SK-N-SH treated with all-trans-retinoic acid at 6 μM for 48 hours (cell line): ENCODE data around the gene BOLA3.

ENCODE experiments used
- ATAC-seq: fragments of 200-7000 bp; cut with Tn5 transposase; 3 replicates; pipeline ENCODE4 v1.9.1; 2020; ENCODE audit warnings: mild to moderate bottlenecking, moderate library complexity
- CSDC2 ChIP-seq: fragments of 250-450 bp; sonication (Bioruptor Pico); IDR thresholded peaks from 2 replicates; pipeline ENCODE4 v1.5.0; 2020; ENCODE audit warnings: mild to moderate bottlenecking, moderate library complexity
- ESRRG ChIP-seq: fragments of 250-450 bp; sonication (Bioruptor Pico); IDR thresholded peaks from 2 replicates; pipeline ENCODE4 v1.6.1; 2021; ENCODE audit warnings: mild to moderate bottlenecking
- GLIS3 ChIP-seq: fragments of 250-450 bp; sonication (Bioruptor Pico); IDR thresholded peaks from 2 replicates; pipeline ENCODE4 v1.5.0; 2020; ENCODE audit warnings: mild to moderate bottlenecking, moderate library complexity
- OSR1 ChIP-seq: fragments of 250-450 bp; sonication (Bioruptor Pico); IDR thresholded peaks from 2 replicates; pipeline ENCODE4 v1.8.0; 2022; ENCODE audit warnings: moderate library complexity, mild to moderate bottlenecking, inconsistent platforms
- PPARA ChIP-seq: fragments of 250-450 bp; sonication (Bioruptor Pico); IDR thresholded peaks from 2 replicates; pipeline ENCODE4 v1.5.0; 2020; ENCODE audit warnings: mild to moderate bottlenecking, borderline replicate concordance
- RARB ChIP-seq: fragments of 250-450 bp; sonication (Bioruptor Pico); IDR thresholded peaks from 2 replicates; pipeline ENCODE4 v1.8.0; 2021; ENCODE audit warnings: mild to moderate bottlenecking, moderate library complexity
- SNAI2 ChIP-seq: fragments of 250-450 bp; sonication (Bioruptor Pico); IDR thresholded peaks from 2 replicates; pipeline ENCODE4 v1.5.0; 2020; ENCODE audit warnings: mild to moderate bottlenecking, moderate library complexity
- TCF4 ChIP-seq: fragments of 250-450 bp; sonication (Bioruptor Pico); IDR thresholded peaks from 2 replicates; pipeline ENCODE4 v1.8.0; 2021; ENCODE audit warnings: mild to moderate bottlenecking, moderate library complexity, borderline replicate concordance
- TOX ChIP-seq: fragments of 250-450 bp; sonication (Bioruptor Pico); IDR thresholded peaks from 2 replicates; pipeline ENCODE4 v1.8.0; 2021; ENCODE audit warnings: mild to moderate bottlenecking, moderate library complexity, borderline replicate concordance
- ZC3H10 ChIP-seq: fragments of 250-450 bp; sonication (Bioruptor Pico); IDR thresholded peaks from 2 replicates; pipeline ENCODE4 v1.5.1; 2021; ENCODE audit warnings: mild to moderate bottlenecking, moderate library complexity
- ZFP3 ChIP-seq: fragments of 250-450 bp; sonication (Bioruptor Pico); IDR thresholded peaks from 2 replicates; pipeline ENCODE4 v1.5.0; 2020; ENCODE audit warnings: mild to moderate bottlenecking, moderate library complexity
- ZNF565 ChIP-seq: fragments of 450-650 bp; formaldehyde crosslinking; conservative IDR thresholded peaks from 2 replicates; pipeline ENCODE4 v1.5.0; 2020; ENCODE audit warnings: low read depth, mild to moderate bottlenecking, moderate library complexity
- ZNF70 ChIP-seq: fragments of 450-650 bp; formaldehyde crosslinking; IDR thresholded peaks from 2 replicates; pipeline ENCODE4 v1.5.0; 2020; ENCODE audit warnings: mild to moderate bottlenecking, moderate library complexity
- ZNF8 ChIP-seq: fragments of 450-650 bp; formaldehyde crosslinking; IDR thresholded peaks from 2 replicates; pipeline ENCODE4 v1.5.0; 2020; ENCODE audit warnings: mild to moderate bottlenecking, moderate library complexity
- TF ChIP-seq, protein P1 (sequence below): fragments of 250-450 bp; sonication (Bioruptor Pico); IDR thresholded peaks from 2 replicates; pipeline ENCODE4 v1.5.0; 2020; ENCODE audit warnings: mild to moderate bottlenecking, moderate library complexity
- TF ChIP-seq, protein P2 (sequence below): fragments of 250-450 bp; sonication (Bioruptor Pico); IDR thresholded peaks from 2 replicates; pipeline ENCODE4 v1.5.1; 2020; ENCODE audit warnings: low read depth, mild to moderate bottlenecking, moderate library complexity
- TF ChIP-seq, protein P3 (sequence below): fragments of 250-450 bp; sonication (Bioruptor Pico); IDR thresholded peaks from 2 replicates; pipeline ENCODE4 v1.5.1; 2021; ENCODE audit warnings: mild to moderate bottlenecking, moderate library complexity
- TF ChIP-seq, protein P4 (sequence below): fragments of 250-450 bp; sonication (Bioruptor Pico); IDR thresholded peaks from 2 replicates; pipeline ENCODE4 v1.8.0; 2020; ENCODE audit warnings: mild to moderate bottlenecking, moderate library complexity, borderline replicate concordance
- TF ChIP-seq, protein P5 (sequence below): fragments of 250-450 bp; sonication (Bioruptor Pico); IDR thresholded peaks from 2 replicates; pipeline ENCODE4 v1.8.0; 2021; ENCODE audit warnings: low read depth, mild to moderate bottlenecking, moderate library complexity, borderline replicate concordance

The BOLA3 gene, protein sequence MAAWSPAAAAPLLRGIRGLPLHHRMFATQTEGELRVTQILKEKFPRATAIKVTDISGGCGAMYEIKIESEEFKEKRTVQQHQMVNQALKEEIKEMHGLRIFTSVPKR

DNA sequence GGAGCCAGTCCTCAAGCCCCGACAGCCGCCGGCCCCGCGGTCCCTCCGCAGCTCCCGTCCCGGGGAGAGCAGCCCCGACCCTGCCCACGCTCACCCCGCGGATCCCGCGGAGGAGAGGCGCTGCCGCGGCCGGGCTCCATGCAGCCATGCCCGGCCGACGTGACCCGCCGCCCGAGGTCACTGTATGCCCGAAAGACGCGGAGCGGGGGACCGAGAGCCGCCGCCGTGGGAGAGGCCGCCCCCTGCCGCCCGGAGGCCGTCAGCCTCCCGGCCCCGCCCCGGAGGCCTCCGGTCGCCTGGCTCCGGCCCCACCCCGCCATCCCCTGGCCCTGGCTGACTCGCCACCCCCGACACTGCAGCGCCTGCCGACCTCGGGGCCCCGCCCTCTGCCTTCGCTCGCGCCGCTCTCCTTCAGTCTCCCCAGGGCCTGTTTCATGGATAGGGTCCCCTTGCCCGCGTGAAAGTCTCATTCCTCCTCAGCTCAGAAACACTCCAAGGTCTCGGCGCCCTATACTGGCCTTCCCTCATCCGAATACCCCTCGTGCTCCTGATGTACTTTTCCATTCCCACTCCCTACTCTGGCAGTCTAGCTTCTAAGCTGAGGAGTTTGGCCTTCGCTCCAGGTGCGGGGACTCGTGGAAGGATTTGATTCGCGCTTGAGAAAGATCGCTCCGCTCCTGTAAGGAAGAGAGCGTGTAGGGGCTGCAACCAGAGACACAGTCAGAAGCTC, at the start of gene BOLA3:
BOLA3 (minus strand) TSS at position 186 of the 730 bp plus-strand sequence; CDS start at position 148, 38 bp downstream.
- TF ChIP-seq TCF4 = no peak
- TF ChIP-seq, protein P1, sequence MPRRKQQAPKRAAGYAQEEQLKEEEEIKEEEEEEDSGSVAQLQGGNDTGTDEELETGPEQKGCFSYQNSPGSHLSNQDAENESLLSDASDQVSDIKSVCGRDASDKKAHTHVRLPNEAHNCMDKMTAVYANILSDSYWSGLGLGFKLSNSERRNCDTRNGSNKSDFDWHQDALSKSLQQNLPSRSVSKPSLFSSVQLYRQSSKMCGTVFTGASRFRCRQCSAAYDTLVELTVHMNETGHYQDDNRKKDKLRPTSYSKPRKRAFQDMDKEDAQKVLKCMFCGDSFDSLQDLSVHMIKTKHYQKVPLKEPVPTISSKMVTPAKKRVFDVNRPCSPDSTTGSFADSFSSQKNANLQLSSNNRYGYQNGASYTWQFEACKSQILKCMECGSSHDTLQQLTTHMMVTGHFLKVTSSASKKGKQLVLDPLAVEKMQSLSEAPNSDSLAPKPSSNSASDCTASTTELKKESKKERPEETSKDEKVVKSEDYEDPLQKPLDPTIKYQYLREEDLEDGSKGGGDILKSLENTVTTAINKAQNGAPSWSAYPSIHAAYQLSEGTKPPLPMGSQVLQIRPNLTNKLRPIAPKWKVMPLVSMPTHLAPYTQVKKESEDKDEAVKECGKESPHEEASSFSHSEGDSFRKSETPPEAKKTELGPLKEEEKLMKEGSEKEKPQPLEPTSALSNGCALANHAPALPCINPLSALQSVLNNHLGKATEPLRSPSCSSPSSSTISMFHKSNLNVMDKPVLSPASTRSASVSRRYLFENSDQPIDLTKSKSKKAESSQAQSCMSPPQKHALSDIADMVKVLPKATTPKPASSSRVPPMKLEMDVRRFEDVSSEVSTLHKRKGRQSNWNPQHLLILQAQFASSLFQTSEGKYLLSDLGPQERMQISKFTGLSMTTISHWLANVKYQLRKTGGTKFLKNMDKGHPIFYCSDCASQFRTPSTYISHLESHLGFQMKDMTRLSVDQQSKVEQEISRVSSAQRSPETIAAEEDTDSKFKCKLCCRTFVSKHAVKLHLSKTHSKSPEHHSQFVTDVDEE = peak; percentile 36; the same call in 1 of the 2 replicates
- TF ChIP-seq, all 23 proteins: peak for 1
- peak; percentile 93 for ATAC-seq

DNA sequence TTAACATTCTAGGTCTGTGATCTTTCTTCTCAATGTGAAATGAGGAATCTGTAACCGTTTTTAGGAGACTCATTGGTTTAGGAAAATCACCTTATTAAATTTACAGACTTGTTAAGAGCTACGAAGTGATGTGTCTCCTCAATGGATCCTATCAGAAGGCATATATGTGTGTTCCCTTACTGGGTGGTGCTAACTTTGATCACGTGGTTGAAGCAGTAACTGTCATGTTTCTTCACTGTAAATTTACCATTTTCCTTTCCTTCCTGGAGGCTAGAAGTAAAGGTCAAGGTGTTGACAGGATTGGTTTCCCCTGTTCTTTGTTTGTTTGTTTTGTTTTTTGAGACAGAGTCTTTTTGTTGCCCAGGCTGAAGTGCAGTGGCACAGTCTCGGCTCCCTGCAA, 49.3 kb upstream of the BOLA3 start:
- TF ChIP-seq SNAI2 (CRISPR knock-in tag) = no peak
- no peak for TF ChIP-seq ZNF8 (CRISPR knock-in tag)
- TF ChIP-seq, protein P1 = no peak
- TF ChIP-seq, protein P2, sequence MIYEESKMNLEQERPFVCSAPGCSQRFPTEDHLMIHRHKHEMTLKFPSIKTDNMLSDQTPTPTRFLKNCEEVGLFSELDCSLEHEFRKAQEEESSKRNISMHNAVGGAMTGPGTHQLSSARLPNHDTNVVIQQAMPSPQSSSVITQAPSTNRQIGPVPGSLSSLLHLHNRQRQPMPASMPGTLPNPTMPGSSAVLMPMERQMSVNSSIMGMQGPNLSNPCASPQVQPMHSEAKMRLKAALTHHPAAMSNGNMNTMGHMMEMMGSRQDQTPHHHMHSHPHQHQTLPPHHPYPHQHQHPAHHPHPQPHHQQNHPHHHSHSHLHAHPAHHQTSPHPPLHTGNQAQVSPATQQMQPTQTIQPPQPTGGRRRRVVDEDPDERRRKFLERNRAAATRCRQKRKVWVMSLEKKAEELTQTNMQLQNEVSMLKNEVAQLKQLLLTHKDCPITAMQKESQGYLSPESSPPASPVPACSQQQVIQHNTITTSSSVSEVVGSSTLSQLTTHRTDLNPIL (CRISPR knock-in tag) = no peak
- TF ChIP-seq TOX (CRISPR knock-in tag) = no peak
- no peak for TF ChIP-seq TCF4
- TF ChIP-seq, protein P3, sequence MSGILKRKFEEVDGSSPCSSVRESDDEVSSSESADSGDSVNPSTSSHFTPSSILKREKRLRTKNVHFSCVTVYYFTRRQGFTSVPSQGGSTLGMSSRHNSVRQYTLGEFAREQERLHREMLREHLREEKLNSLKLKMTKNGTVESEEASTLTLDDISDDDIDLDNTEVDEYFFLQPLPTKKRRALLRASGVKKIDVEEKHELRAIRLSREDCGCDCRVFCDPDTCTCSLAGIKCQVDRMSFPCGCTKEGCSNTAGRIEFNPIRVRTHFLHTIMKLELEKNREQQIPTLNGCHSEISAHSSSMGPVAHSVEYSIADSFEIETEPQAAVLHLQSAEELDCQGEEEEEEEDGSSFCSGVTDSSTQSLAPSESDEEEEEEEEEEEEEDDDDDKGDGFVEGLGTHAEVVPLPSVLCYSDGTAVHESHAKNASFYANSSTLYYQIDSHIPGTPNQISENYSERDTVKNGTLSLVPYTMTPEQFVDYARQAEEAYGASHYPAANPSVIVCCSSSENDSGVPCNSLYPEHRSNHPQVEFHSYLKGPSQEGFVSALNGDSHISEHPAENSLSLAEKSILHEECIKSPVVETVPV (CRISPR knock-in tag) = no peak
- TF ChIP-seq, protein P4, sequence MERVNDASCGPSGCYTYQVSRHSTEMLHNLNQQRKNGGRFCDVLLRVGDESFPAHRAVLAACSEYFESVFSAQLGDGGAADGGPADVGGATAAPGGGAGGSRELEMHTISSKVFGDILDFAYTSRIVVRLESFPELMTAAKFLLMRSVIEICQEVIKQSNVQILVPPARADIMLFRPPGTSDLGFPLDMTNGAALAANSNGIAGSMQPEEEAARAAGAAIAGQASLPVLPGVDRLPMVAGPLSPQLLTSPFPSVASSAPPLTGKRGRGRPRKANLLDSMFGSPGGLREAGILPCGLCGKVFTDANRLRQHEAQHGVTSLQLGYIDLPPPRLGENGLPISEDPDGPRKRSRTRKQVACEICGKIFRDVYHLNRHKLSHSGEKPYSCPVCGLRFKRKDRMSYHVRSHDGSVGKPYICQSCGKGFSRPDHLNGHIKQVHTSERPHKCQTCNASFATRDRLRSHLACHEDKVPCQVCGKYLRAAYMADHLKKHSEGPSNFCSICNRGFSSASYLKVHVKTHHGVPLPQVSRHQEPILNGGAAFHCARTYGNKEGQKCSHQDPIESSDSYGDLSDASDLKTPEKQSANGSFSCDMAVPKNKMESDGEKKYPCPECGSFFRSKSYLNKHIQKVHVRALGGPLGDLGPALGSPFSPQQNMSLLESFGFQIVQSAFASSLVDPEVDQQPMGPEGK = no peak
- TF ChIP-seq, protein P5, sequence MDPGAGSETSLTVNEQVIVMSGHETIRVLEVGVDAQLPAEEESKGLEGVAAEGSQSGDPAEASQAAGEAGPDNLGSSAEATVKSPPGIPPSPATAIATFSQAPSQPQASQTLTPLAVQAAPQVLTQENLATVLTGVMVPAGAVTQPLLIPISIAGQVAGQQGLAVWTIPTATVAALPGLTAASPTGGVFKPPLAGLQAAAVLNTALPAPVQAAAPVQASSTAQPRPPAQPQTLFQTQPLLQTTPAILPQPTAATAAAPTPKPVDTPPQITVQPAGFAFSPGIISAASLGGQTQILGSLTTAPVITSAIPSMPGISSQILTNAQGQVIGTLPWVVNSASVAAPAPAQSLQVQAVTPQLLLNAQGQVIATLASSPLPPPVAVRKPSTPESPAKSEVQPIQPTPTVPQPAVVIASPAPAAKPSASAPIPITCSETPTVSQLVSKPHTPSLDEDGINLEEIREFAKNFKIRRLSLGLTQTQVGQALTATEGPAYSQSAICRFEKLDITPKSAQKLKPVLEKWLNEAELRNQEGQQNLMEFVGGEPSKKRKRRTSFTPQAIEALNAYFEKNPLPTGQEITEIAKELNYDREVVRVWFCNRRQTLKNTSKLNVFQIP (CRISPR knock-in tag) = no peak
- no peak for TF ChIP-seq ESRRG (CRISPR knock-in tag)
- TF ChIP-seq ZNF70 (CRISPR knock-in tag) = no peak
- TF ChIP-seq OSR1 = no peak
- no peak for TF ChIP-seq PPARA (CRISPR knock-in tag)
- no peak for TF ChIP-seq ZFP3 (CRISPR knock-in tag)
- TF ChIP-seq ZC3H10 (CRISPR knock-in tag) = no peak
- no peak for ATAC-seq

DNA sequence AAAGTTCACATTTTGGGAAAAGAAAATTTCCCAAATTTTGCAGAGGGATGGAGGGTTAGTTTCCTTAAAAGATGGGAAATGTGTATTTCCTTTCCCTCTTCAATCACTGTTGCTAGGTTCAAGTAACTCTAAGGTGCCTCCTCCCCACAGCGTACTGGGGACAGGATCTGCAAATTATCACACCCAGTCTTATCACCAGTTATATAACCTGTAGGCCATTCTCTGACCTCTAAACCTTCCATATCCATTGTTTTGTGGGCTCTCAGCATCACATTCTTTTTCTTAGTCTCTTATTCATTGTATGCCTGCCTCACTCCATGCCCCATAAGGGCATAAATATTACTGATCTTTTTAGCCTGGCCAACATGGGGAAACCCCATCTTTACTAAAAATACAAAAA, 47.1 kb upstream of the BOLA3 start:
- TF ChIP-seq CSDC2 (CRISPR knock-in tag) (no peak), TOX (CRISPR knock-in tag) (no peak), ZNF565 (CRISPR knock-in tag) (no peak), GLIS3 (no peak), RARB (no peak), ZNF8 (CRISPR knock-in tag) (no peak), ZC3H10 (CRISPR knock-in tag) (no peak), ESRRG (CRISPR knock-in tag) (no peak), OSR1 (no peak)
- TF ChIP-seq, protein P5 (CRISPR knock-in tag) = no peak
- ATAC-seq = no peak
